ENCODE measurements around the gene SEMA6D. TPM values are rescaled to one million over a fixed set of nuclear protein-coding genes. Genes with fewer than 3 reads are reported as not detected.
A peak's percentile ranks its signal among the peaks of the same experiment; 100 is the strongest.

SEMA6D gene
- total and polyA plus RNA-seq, 10 of the 15 experiments (the other 5 are each of a cell fraction or from before 2014, with no cell fraction given): 0.01 to 0.52 (median 0.09) TPM; not detected in 6

DNA sequence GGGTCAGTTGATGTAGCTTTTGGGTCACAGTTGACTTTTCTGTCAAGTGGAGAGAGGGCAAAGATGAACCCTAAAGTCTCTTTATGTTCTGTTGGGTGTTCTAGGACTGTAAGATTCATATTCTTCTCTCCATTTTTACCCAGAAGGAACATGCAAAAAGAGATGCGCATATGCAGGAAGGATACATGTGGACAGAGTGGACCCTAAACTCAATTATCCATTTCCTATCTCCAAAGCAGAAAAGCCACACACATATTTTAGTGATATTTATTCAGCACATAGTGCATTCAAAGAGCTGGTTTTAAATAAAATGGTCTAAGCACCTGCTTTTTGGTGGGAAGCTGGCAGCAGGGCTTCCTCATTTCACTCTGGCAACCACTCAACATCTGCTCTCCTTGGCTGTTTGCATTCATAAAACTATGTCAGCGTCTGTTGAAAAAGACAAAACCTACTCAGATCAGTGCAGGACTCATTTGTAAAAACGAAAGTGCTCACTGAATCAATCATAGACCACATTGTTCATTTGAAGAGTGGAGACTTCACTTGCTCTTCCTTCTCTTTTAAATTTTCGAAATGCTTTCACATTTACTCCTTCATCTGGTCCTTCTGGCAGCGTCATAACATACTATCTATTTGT, 96.6 kb downstream of the SEMA6D start (continued):
- TF ChIP-seq, protein P1, sequence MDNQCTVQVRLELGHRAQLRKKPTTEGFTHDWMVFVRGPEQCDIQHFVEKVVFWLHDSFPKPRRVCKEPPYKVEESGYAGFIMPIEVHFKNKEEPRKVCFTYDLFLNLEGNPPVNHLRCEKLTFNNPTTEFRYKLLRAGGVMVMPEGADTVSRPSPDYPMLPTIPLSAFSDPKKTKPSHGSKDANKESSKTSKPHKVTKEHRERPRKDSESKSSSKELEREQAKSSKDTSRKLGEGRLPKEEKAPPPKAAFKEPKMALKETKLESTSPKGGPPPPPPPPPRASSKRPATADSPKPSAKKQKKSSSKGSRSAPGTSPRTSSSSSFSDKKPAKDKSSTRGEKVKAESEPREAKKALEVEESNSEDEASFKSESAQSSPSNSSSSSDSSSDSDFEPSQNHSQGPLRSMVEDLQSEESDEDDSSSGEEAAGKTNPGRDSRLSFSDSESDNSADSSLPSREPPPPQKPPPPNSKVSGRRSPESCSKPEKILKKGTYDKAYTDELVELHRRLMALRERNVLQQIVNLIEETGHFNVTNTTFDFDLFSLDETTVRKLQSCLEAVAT (IDR thresholded peaks at IDR 0.05): 0 out of 2 replicates have a peak, but pooled peaks have one; percentile 16
- TF ChIP-seq POU2F2 (IDR thresholded peaks at IDR 0.05; ENCODE audit: borderline replicate concordance, low read depth, low read length) (peak; percentile 86), SMAD1 (IDR thresholded peaks at IDR 0.05; ENCODE audit: low read depth, partially characterized antibody) (no peak), ZNF687 (IDR thresholded peaks at IDR 0.05) (no peak), NRF1 (conservative IDR thresholded peaks at IDR 0.05; ENCODE audit: low read depth, low read length) (no peak), MXI1 (IDR thresholded peaks at IDR 0.05; ENCODE audit: low read depth, low read length) (0 out of 2 replicates have a peak, but pooled peaks have one; percentile 13), ZNF207 (IDR thresholded peaks at IDR 0.05; ENCODE audit: borderline replicate concordance) (no peak), CEBPB (IDR thresholded peaks at IDR 0.05; ENCODE audit: borderline replicate concordance in 1 of 2, low read depth in 2 of 2, low read length in 2 of 2) (0 out of 4 replicates have a peak, but pooled peaks of 1 of the 2 experiments have one; percentile 79), EP300 (IDR thresholded peaks at IDR 0.05; ENCODE audit: borderline replicate concordance in 1 of 2, control insufficient read depth in 1 of 2, low read depth in 2 of 2, low read length in 2 of 2) (peak; percentile 59 to 86), RAD21 (IDR thresholded peaks at IDR 0.05; ENCODE audit: insufficient read depth, low read depth, low read length) (0 out of 2 replicates have a peak, but pooled peaks have one; percentile 12), NR2C1 (IDR thresholded peaks at IDR 0.05) (no peak), RFX5 (IDR thresholded peaks at IDR 0.05; ENCODE audit: low read depth, low read length) (no peak), ZNF24 (IDR thresholded peaks at IDR 0.05) (0 out of 2 replicates have a peak, but pooled peaks have one; percentile 40), CBX3 (IDR thresholded peaks at IDR 0.05; ENCODE audit: borderline replicate concordance, low read depth) (no peak), SUZ12 (IDR thresholded peaks at IDR 0.05; ENCODE audit: unreplicated experiment) (no peak), SIN3A (IDR thresholded peaks at IDR 0.05; ENCODE audit: low read depth, low read length) (no peak), CBX5 (IDR thresholded peaks at IDR 0.05; ENCODE audit: low read depth) (peak; percentile 84; the same call in 1 of the 2 replicates), PRDM15 (CRISPR knock-in tag; IDR thresholded peaks at IDR 0.05) (no peak), NFXL1 (IDR thresholded peaks at IDR 0.05; ENCODE audit: borderline replicate concordance) (no peak), PML (IDR thresholded peaks at IDR 0.05; ENCODE audit: low read length) (0 out of 2 replicates have a peak, but pooled peaks have one; percentile 37), FOS (IDR thresholded peaks at IDR 0.05; ENCODE audit: borderline replicate concordance, extremely low read depth, insufficient read length) (no peak)
